Ectodermal cell (in vitro differentiated cells): Measurements from ENCODE around the gene LARGE1.

Experiments
- H3K27ac ChIP-seq: 2 replicates; pipeline ENCODE4 v1.7.0; 2013; ENCODE audit warnings: mild to moderate bottlenecking, low read depth, low read length; ENCODE audit not compliant: insufficient read depth, poor library complexity, severe bottlenecking
- H3K27me3 ChIP-seq: 2 replicates; pipeline ENCODE4 v1.7.0; 2013; ENCODE audit warnings: mild to moderate bottlenecking, low read length; ENCODE audit not compliant: insufficient read depth, control insufficient read depth, poor library complexity, severe bottlenecking
- H3K36me3 ChIP-seq: one replicate; pipeline ENCODE4 v1.7.0; 2013; ENCODE audit warnings: low read length; ENCODE audit not compliant: control insufficient read depth, insufficient read depth
- H3K4me1 ChIP-seq: one replicate; pipeline ENCODE4 v1.7.0; 2013; ENCODE audit warnings: low read length; ENCODE audit not compliant: control insufficient read depth, insufficient read depth
- H3K4me3 ChIP-seq: 2 replicates; pipeline ENCODE4 v1.7.0; 2013; ENCODE audit warnings: low read depth, low read length, control low read depth; ENCODE audit not compliant: insufficient read depth
- H3K9me3 ChIP-seq: 2 replicates; pipeline ENCODE4 v1.7.0; 2013; ENCODE audit warnings: mild to moderate bottlenecking, low read length, moderate library complexity; ENCODE audit not compliant: control insufficient read depth
- WGBS, 2 experiments: methylation state at CpG; one replicate each; pipeline ENCODE4 v1.1.7; 2013; ENCODE audit warnings: missing lambda C conversion rate in 2 of 2; 5-methylcytosine and 5-hydroxymethylcytosine counted together

LARGE1 gene

DNA sequence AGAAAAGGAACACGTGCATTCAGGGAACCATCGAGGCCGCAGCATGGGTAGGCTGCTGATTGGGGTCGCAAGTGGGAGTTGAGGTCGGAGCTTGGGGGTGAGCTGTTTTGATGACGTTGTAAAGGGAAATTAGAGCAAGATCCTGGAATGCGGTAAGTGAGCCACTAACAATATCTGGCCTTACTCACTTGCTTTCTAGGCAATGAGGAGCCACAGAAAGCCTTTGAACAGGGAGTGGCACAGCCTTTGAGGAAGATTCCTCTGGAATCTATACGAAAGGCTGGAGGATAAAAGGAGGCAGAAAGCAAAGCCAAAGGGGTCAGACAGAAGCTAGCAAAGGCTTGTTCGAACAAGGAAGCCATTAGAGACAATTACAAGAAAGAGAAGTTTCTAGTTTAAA is 197.5 kb downstream of the LARGE1 start:
- no peak overlapping the region for H3K27ac ChIP-seq
- no peaks in the 10 kb centered on the region for H3K9me3 ChIP-seq
- peaks cover 18% of the 10 kb centered on the region for H3K4me1 ChIP-seq
- H3K36me3 ChIP-seq: no peaks in the 10 kb centered on the region
- no peak overlapping the region for H3K4me3 ChIP-seq
- 72 to 76% methylated on average over 9 of the region's 9 CpGs for WGBS, 2 experiments
- H3K27me3 ChIP-seq: no peaks in the 10 kb centered on the region

DNA sequence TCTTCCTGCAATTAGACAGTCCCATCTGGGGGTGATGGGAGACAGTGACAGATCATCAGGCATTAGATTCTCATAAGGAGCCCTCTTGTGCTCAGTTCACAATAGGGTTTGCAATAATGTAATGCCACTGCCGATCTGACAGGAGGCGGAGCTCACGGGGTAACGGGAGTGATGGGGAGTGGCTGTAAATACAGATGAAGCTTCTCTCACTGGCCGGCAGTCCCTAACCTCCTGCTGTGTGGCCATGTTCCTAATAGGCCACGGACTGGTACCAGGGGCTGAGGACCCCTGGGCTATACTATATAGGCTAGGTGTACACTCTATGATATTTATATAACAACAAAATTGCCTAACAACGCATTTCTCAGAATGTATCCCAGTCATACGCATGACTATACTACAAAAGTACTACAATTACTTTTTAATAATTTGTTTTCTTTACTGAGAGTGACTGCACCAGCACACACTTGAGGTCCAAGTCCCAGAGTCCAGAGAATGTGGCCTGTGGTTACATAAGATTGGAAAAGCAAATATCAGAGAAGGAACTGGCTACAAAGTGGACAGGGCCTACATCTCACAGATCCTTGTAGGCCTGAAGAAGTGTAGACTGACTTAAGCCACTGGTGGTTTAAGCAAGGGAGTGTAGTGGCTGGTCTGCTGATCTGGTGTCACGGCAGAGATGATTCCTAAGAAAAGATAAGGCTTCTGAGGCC is 200.0 kb downstream of the LARGE1 start:
- 92 to 98% methylated on average over 6 to 9 of the region's 9 CpGs for WGBS, 2 experiments
- Histone ChIP-seq H3K36me3 (no peaks in the 10 kb centered on the region), H3K27me3 (no peaks in the 10 kb centered on the region), H3K27ac (no peak overlapping the region), H3K4me1 (peaks cover 17% of the 10 kb centered on the region), H3K9me3 (no peaks in the 10 kb centered on the region), H3K4me3 (no peak overlapping the region)

DNA sequence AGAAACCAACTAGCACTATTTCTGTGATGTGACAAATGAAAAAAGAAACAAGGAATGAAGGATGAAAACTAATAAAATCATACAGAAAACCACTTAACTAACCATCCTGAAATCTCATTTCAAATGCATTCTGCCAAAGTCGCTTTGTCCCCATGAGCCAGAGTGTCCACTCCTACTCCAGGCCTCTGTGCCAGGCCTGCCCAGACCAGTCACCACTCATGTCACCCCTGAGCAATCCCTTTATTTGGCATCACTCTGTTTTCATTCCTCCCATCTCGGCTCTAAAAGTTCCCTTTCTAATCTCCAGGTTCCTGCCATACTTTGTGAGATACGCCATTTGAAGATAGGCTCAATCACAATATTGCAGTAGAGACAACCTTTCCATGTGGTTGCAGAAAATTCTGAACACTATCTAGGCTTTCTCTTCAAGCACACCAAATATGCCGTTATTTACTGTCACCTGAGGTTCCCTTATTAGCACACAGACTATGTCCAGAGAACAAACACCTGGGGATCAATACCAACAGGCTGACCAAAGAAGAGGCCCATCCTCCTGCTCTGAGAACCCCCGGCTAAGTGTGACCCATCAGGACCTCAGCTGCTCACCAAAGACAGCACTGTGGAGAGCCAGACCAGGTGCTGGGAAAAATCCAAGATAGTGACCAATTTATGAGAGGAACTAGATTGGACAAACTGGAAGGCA is 202.4 kb downstream of the LARGE1 start:
- H3K27me3 ChIP-seq: no peaks in the 10 kb centered on the region
- 93 to 94% methylated on average over 5 of the region's 5 CpGs for WGBS, 2 experiments
- peaks cover 5% of the 10 kb centered on the region for H3K36me3 ChIP-seq
- no peak overlapping the region for H3K4me3 ChIP-seq
- H3K4me1 ChIP-seq: peaks cover 1% of the 10 kb centered on the region
- H3K9me3 ChIP-seq: peaks cover 5% of the 10 kb centered on the region
- no peak overlapping the region for H3K27ac ChIP-seq

DNA sequence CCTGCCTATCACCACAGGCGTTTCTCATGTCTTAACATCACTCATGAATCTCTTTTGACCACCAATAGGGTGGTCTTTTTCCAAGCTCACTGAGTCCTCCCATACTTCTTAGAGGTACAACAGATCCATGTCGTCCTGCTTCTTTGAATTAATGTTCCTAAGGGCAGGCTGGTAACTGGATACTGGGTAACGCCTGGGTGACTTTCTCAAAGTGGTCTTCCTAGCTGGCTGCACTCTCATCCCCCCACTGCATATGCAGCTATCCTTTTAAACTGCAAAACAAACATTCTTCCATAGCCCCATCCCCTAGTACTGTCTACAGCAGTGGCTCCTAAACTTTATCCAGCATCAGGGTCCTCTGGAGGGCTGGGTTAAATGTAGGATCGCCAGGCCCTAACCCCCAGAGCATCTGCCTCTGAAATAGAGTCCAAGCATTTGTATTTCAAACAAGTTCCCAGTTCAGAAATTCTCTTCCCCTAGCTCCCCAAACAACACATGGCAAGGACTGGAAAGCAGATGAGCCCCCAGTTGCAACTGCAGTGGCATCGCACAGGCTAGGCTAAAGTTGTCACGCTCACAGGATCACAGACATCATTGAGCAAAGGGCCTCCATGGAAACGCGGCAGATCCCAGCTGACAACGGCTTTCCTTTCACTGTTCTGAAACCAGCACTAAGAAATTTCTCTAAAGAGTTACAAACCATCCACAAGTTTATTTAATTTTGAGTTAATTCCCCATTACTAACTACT is 204.9 kb downstream of the LARGE1 start:
- H3K36me3 ChIP-seq: peaks cover 5% of the 10 kb centered on the region
- H3K4me1 ChIP-seq: no peaks in the 10 kb centered on the region
- H3K4me3 ChIP-seq: no peak overlapping the region
- peaks cover 5% of the 10 kb centered on the region for H3K9me3 ChIP-seq
- H3K27me3 ChIP-seq: no peaks in the 10 kb centered on the region
- no peak overlapping the region for H3K27ac ChIP-seq
- WGBS, 2 experiments: 93% methylated on average over 9 of the region's 9 CpGs

DNA sequence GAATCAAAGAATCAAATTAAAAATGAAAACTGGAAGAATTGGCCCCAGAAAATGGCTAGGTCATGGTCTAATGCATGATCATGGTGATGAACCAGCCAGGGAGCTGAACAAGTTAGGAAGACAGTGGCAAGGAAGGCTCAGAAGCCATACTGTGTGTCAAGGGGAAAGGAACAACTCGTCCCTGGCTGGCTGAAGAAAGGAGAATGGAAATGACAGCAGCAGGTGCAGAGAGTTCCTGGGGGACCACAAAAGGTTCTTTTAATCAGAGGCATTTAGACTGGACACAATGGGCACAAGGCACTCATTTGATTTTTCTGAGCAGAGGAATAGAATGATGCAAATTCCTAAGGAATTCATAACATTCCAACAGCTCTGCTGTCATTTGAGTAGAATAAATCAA is 209.9 kb downstream of the LARGE1 start:
- Histone ChIP-seq H3K4me1 (no peaks in the 10 kb centered on the region), H3K27ac (no peak overlapping the region), H3K9me3 (peaks cover 5% of the 10 kb centered on the region), H3K36me3 (peaks cover 5% of the 10 kb centered on the region), H3K4me3 (no peak overlapping the region), H3K27me3 (no peaks in the 10 kb centered on the region)
- 37 to 40% methylated on average over 1 of the region's 1 CpG for WGBS, 2 experiments

DNA sequence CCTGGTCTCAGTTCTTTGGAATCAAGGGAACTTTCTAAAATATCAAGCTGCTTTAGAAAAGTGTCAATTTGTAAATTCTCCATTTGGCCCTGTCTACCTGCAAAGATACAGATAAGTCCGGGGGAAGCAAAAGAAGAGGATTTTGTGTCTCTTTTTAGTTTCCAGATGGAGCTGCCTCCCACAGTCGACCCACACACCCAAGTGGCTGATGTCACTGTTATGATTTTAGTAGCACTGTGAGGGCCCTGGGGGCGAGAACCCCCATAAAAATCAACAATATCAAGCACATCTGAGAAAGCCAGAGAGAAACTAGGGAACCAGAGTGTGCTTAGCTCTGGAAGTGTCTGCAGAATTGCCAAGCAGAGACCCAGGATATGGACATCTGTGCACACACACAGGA is 212.7 kb downstream of the LARGE1 start:
- Histone ChIP-seq H3K4me1 (no peaks in the 10 kb centered on the region), H3K9me3 (no peaks in the 10 kb centered on the region), H3K27me3 (no peaks in the 10 kb centered on the region), H3K36me3 (no peaks in the 10 kb centered on the region), H3K27ac (no peak overlapping the region), H3K4me3 (no peak overlapping the region)
- WGBS, 2 experiments: 86 to 100% methylated on average over 2 to 3 of the region's 3 CpGs

DNA sequence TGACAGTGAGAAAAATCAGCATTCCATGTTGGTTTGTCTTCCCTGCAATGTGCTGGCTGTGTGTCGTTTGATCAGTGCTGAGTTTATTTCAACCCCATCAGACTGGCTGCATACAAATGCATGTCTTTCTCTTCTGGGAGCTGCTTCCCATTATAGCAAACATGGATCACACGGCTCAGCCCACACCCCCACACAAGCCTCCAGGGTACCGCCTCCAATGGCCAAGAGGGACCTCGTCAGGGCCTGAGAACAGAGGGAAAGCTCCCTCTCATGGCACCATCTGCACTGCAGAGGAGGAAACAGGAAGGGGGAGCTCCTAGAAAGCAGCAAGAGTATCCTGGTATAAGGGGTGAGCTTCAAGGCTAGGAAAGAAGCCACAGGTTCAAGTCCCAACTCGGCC is 214.2 kb downstream of the LARGE1 start:
- WGBS, 2 experiments: 72 to 76% methylated on average over 5 of the region's 5 CpGs
- no peaks in the 10 kb centered on the region for H3K36me3 ChIP-seq
- no peak overlapping the region for H3K4me3 ChIP-seq
- H3K27me3 ChIP-seq: no peaks in the 10 kb centered on the region
- no peaks in the 10 kb centered on the region for H3K9me3 ChIP-seq
- H3K27ac ChIP-seq: no peak overlapping the region
- no peaks in the 10 kb centered on the region for H3K4me1 ChIP-seq

DNA sequence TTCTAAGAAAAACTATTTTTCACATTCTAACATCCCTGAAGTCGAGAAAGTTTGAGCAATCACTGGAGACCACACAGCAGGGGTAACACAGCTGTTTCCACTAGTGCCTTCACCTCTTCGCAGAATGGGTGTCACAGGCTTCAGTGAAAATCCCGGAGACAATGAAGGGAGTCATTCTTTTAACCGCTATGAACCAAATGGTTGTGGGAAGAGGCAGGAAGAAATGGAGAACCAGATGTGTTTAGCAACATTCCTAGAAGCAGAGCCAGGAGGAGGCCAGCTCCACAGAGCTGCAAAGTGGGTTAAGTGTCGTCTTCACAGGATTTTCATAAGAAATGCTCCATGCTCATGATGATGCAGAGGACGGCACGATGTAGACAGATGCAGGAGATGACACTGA is 221.1 kb downstream of the LARGE1 start:
- no peaks in the 10 kb centered on the region for H3K36me3 ChIP-seq
- no peaks in the 10 kb centered on the region for H3K4me1 ChIP-seq
- H3K4me3 ChIP-seq: no peak overlapping the region
- no peaks in the 10 kb centered on the region for H3K9me3 ChIP-seq
- 92 to 93% methylated on average over 7 of the region's 7 CpGs for WGBS, 2 experiments
- H3K27me3 ChIP-seq: no peaks in the 10 kb centered on the region
- H3K27ac ChIP-seq: no peak overlapping the region

DNA sequence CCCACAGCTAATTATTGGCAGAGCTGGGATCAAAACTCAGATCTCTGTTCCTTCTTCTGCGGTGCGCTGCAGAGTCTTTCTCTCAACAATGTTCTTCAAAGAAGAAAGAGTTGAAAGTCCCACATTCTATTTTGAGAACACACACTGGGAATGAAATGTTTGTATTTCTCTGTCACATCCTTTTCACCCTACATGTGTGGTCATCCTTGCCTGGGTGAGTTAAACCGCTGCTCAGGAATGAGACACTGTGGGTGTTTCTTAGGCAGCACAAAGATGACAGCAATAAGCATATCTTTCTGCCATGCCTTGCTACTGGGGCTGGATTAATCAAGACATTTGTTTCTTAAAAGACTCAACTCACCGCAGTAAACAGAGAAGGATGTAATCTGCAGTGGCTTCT is 222.6 kb downstream of the LARGE1 start:
- WGBS, 2 experiments: 93 to 96% methylated on average over 4 of the region's 4 CpGs
- no peaks in the 10 kb centered on the region for H3K4me1 ChIP-seq
- H3K4me3 ChIP-seq: no peak overlapping the region
- H3K27ac ChIP-seq: no peak overlapping the region
- no peaks in the 10 kb centered on the region for H3K9me3 ChIP-seq
- no peaks in the 10 kb centered on the region for H3K36me3 ChIP-seq
- no peaks in the 10 kb centered on the region for H3K27me3 ChIP-seq

DNA sequence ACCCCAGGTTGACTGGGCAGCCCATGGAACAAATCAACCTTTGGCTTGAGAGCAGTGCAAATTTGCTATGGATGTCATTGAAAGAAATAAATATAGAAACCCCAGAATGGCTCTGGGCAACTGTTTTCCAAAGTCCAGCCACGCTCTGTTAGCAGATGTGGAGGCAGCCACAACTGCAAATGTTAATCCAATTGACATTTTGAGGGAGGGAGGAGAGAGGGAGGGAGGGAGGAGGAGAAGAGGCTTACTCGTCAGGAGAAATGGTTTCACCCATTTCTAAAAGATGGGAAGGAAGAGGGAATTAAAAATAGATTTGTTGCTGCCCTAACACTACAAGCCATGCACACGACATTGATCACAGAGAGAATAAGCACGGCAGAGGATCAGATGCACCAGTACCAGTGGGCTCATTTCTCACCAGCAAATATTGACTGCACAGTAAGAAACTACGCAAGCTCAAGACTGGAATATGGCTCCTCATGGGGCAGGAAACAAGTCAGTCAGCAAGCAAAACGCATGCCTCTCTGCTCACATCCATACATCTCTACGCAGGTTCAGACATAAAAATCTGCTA is 229.1 kb downstream of the LARGE1 start:
- no peak overlapping the region for H3K4me3 ChIP-seq
- H3K4me1 ChIP-seq: no peaks in the 10 kb centered on the region
- no peaks in the 10 kb centered on the region for H3K36me3 ChIP-seq
- H3K27me3 ChIP-seq: no peaks in the 10 kb centered on the region
- no peak overlapping the region for H3K27ac ChIP-seq
- WGBS, 2 experiments: 93 to 96% methylated on average over 7 of the region's 7 CpGs
- H3K9me3 ChIP-seq: no peaks in the 10 kb centered on the region
